ENCODE measurements around the gene GNAT2.

Gene GNAT2

GRCh38 chr1:109589177-109589576 is 30.2 kb downstream of the GNAT2 start:
- H3K9me3 Mint-ChIP-seq = no peaks in the 10 kb centered on the region
- no peaks in the 10 kb centered on the region for H3K27me3 Mint-ChIP-seq
- H3K4me3 Mint-ChIP-seq = no peak overlapping the region
- H3K27ac Mint-ChIP-seq = no peak overlapping the region
- no peaks in the 10 kb centered on the region for H3K4me1 Mint-ChIP-seq
- ATAC-seq (replicated peaks) (no peak), DNase-seq (no peak)
- H3K36me3 Mint-ChIP-seq = peaks cover 44 to 52% of the 10 kb centered on the region in 2 donors

DNA sequence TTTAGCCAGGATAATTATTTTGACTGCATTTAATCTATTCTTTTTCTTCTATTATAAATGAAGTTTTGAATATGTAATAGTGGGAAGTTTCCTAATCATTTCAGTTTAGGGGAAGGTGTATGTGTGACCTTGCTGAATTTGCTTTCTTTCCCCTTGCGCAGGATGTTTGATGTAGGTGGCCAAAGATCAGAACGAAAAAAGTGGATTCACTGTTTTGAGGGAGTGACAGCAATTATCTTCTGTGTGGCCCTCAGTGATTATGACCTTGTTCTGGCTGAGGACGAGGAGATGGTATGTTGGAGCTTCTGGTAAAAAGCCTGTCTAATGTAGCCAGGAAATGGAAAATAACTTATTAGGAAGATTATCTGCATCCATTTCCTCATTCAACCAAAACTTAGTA is 33.4 kb downstream of the GNAT2 start:
- H3K4me3 Mint-ChIP-seq = no peak overlapping the region
- no peaks in the 10 kb centered on the region for H3K9me3 Mint-ChIP-seq
- H3K27me3 Mint-ChIP-seq = no peaks in the 10 kb centered on the region
- ATAC-seq (replicated peaks) (no peak), DNase-seq (no peak)
- H3K4me1 Mint-ChIP-seq = no peaks in the 10 kb centered on the region
- H3K27ac Mint-ChIP-seq = no peak overlapping the region
- peaks cover 41 to 46% of the 10 kb centered on the region in 2 donors for H3K36me3 Mint-ChIP-seq

GRCh38 chr1:109584766-109585165 is 34.6 kb downstream of the GNAT2 start:
- Mint-ChIP-seq H3K36me3 (peaks cover 39 to 50% of the 10 kb centered on the region in 2 donors), H3K27me3 (no peaks in the 10 kb centered on the region), H3K27ac (no peak overlapping the region), H3K9me3 (no peaks in the 10 kb centered on the region), H3K4me1 (no peaks in the 10 kb centered on the region), H3K4me3 (no peak overlapping the region)
- no peak for DNase-seq
- no peak for ATAC-seq (replicated peaks)

- Mint-ChIP-seq H3K9me3 (no peaks in the 10 kb centered on the region), H3K27me3 (no peaks in the 10 kb centered on the region), H3K36me3 (peaks cover 24 to 43% of the 10 kb centered on the region in 2 donors), H3K4me3 (no peak overlapping the region), H3K4me1 (no peaks in the 10 kb centered on the region), H3K27ac (no peak overlapping the region)
- ATAC-seq (replicated peaks) (no peak), DNase-seq (no peak)
Measured at GRCh38 chr1:109582021-109582420, 37.4 kb downstream of the GNAT2 start.

DNA sequence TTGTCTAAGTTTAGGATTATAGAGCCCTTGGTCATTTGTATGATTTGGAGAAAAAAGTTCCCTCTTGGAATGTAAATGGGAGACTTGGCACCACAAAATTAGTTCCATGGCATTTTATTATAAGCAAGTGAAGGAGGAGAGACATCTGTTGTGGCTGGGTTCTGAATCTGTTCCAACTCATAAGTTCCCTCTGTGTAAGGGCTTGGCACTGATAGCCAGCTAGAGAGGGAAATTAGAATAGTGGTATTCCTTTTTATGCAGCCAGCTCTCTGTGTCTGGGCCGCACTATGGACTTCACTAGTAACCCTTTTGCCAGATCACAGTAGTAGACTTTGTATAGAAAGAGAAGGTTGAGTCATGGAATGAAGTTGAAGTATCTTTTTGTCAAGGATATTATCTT is 39.9 kb downstream of the GNAT2 start:
- Mint-ChIP-seq H3K36me3 (peaks cover 14 to 47% of the 10 kb centered on the region in 2 donors), H3K4me1 (peaks cover 2 to 12% of the 10 kb centered on the region in 2 donors)

GRCh38 chr1:109578947-109579443 is 40.4 kb downstream of the GNAT2 start:
- no peaks in the 10 kb centered on the region for H3K9me3 Mint-ChIP-seq
- H3K36me3 Mint-ChIP-seq = peaks cover 12 to 45% of the 10 kb centered on the region in 2 donors
- no peaks in the 10 kb centered on the region for H3K27me3 Mint-ChIP-seq
- H3K27ac Mint-ChIP-seq = no peak overlapping the region
- no peak overlapping the region for H3K4me3 Mint-ChIP-seq
- peaks cover 2 to 12% of the 10 kb centered on the region in 2 donors for H3K4me1 Mint-ChIP-seq
- ATAC-seq (replicated peaks) (no peak), DNase-seq (no peak)

More for the DNA sequence above, 39.9 kb downstream of the GNAT2 start:
- no peaks in the 10 kb centered on the region for H3K9me3 Mint-ChIP-seq
- ATAC-seq (replicated peaks) (no peak), DNase-seq (no peak)
- H3K4me3 Mint-ChIP-seq = no peak overlapping the region
- no peaks in the 10 kb centered on the region for H3K27me3 Mint-ChIP-seq
- no peak overlapping the region for H3K27ac Mint-ChIP-seq

GRCh38 chr1:109573785-109574184 is 45.6 kb downstream of the GNAT2 start:
- ATAC-seq (replicated peaks) (peak; percentile 57 to 67), DNase-seq (no peak)
- H3K4me3 Mint-ChIP-seq = no peak overlapping the region
- H3K4me1 Mint-ChIP-seq = peaks cover 10 to 31% of the 10 kb centered on the region in 2 donors
- H3K27me3 Mint-ChIP-seq = no peaks in the 10 kb centered on the region
- H3K9me3 Mint-ChIP-seq = no peaks in the 10 kb centered on the region
- H3K27ac Mint-ChIP-seq = peak overlapping the region; percentile 25
- H3K36me3 Mint-ChIP-seq = peaks cover 8 to 24% of the 10 kb centered on the region in 2 donors

DNA sequence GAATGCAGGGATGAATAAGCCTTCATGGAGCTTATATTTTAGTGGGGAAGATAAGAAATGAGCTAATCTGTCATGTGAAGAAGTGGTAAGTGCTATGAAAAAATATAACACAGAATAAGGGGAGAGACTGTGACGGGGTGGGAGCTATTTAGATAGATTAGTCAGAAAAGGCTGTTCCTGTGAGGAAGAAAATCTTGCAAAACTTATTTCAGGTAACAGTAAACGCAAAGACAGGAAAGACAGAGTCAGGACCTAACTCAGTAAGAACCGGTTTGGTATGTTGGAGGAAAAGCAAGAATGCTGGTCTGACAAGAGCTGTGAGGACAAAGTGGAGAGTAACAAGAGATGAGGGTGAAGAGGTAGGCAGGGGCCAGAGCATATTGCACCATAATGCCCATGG is 49.0 kb downstream of the GNAT2 start:
- Mint-ChIP-seq H3K9me3 (no peaks in the 10 kb centered on the region), H3K4me3 (no peak overlapping the region), H3K27me3 (no peaks in the 10 kb centered on the region), H3K36me3 (peaks cover 2 to 8% of the 10 kb centered on the region in 2 donors), H3K27ac (no peak overlapping the region), H3K4me1 (peaks cover 24 to 28% of the 10 kb centered on the region in 2 donors)
- ATAC-seq (replicated peaks) = no peak
- DNase-seq = no peak

GRCh38 chr1:109569323-109569722 is 50.1 kb downstream of the GNAT2 start:
- H3K27ac Mint-ChIP-seq = no peak overlapping the region
- peaks cover 26 to 37% of the 10 kb centered on the region in 2 donors for H3K4me1 Mint-ChIP-seq
- H3K9me3 Mint-ChIP-seq = no peaks in the 10 kb centered on the region
- peaks cover 5 to 7% of the 10 kb centered on the region in 2 donors for H3K36me3 Mint-ChIP-seq
- no peaks in the 10 kb centered on the region for H3K27me3 Mint-ChIP-seq
- no peak overlapping the region for H3K4me3 Mint-ChIP-seq
- ATAC-seq (replicated peaks) (no peak), DNase-seq (no peak)

GRCh38 chr1:109567877-109568672 is 51.3 kb downstream of the GNAT2 start:
- DNase-seq (no peak), ATAC-seq (replicated peaks) (no peak)
- H3K36me3 Mint-ChIP-seq = peaks cover 5 to 7% of the 10 kb centered on the region in 2 donors
- peaks cover 30 to 39% of the 10 kb centered on the region in 2 donors for H3K4me1 Mint-ChIP-seq
- H3K4me3 Mint-ChIP-seq = peak overlapping the region in 1 of 2 donors; percentile 23
- H3K9me3 Mint-ChIP-seq = no peaks in the 10 kb centered on the region
- H3K27me3 Mint-ChIP-seq = no peaks in the 10 kb centered on the region
- H3K27ac Mint-ChIP-seq = peak overlapping the region; percentile 9

DNA sequence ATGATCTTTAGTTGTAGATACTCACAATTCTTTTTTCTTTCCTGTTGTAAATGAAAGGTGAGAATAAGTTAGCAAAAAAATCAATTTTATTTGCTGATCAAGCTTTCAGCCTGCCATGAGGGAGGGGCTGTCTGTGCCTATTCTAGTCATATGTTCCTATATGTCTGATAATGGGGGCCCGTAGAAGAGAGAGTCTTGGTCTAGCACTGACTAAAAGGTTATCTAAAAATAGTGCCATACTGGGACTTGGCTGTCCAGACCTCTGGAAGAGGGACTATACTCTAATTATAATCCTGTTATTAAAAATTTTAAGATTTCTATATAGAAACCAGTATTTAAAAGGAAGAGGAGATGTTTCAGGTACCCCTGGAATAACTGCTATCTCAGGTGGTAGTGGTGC is 52.4 kb downstream of the GNAT2 start:
- H3K4me3 Mint-ChIP-seq = no peak overlapping the region
- peaks cover 22 to 36% of the 10 kb centered on the region in 2 donors for H3K4me1 Mint-ChIP-seq

GRCh38 chr1:109565241-109565640 is 54.2 kb downstream of the GNAT2 start:
- ATAC-seq (replicated peaks) = no peak
- no peaks in the 10 kb centered on the region for H3K9me3 Mint-ChIP-seq
- no peaks in the 10 kb centered on the region for H3K27me3 Mint-ChIP-seq
- peaks cover 28 to 54% of the 10 kb centered on the region in 2 donors for H3K4me1 Mint-ChIP-seq
- DNase-seq = no peak
- no peak overlapping the region for H3K27ac Mint-ChIP-seq
- peaks cover 5 to 7% of the 10 kb centered on the region in 2 donors for H3K36me3 Mint-ChIP-seq
- no peak overlapping the region for H3K4me3 Mint-ChIP-seq

More for the DNA sequence above, 52.4 kb downstream of the GNAT2 start:
- DNase-seq (no peak), ATAC-seq (replicated peaks) (no peak)
- Mint-ChIP-seq H3K27me3 (no peaks in the 10 kb centered on the region), H3K36me3 (peaks cover 5 to 7% of the 10 kb centered on the region in 2 donors), H3K9me3 (no peaks in the 10 kb centered on the region), H3K27ac (peak overlapping the region; percentile 10)

DNA sequence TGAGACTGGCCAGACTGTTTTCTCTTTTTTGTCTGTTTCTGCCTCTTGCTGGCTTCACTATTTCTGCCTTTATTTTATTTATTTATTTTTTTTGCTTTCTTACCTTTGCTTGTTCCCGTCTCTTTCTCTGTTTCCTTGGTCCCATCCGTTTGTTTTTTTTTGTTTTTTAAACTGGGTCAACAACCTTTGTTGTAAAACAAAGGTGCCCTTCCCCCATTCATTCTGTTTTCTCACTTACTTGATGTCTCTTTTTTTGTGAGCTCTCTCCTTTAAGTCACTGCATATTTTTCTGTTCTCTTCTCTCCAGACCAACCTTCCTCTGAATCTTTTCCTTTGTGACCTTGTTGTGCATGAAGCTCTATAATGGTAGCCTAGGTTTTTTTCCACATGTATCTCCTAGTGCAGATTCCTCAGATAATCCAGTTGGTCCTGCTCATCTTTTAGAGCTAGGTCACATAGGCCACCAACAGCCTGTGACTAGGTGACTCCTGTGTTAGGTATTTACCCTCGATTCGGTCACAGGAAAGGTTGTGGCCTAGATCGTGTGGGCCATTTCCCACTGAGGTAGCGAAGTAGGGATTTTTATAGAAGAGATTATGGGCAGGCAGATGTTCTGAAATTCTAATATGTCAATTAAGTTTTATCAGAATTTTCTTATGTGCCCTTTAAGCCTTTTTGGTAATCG is 55.1 kb downstream of the GNAT2 start:
- Mint-ChIP-seq H3K27ac (no peak overlapping the region), H3K9me3 (no peaks in the 10 kb centered on the region)
- ATAC-seq (replicated peaks) = no peak

GRCh38 chr1:109559995-109560394 is 59.4 kb downstream of the GNAT2 start:
- no peak for DNase-seq
- ATAC-seq (replicated peaks) = no peak
- Mint-ChIP-seq H3K27ac (no peak overlapping the region), H3K36me3 (peaks cover 6 to 15% of the 10 kb centered on the region in 2 donors), H3K4me3 (no peak overlapping the region), H3K27me3 (no peaks in the 10 kb centered on the region), H3K4me1 (peaks cover 38 to 84% of the 10 kb centered on the region in 2 donors), H3K9me3 (no peaks in the 10 kb centered on the region)

More for the DNA sequence above, 55.1 kb downstream of the GNAT2 start:
- Mint-ChIP-seq H3K4me3 (no peak overlapping the region), H3K4me1 (peaks cover 28 to 61% of the 10 kb centered on the region in 2 donors), H3K36me3 (peaks cover 5 to 7% of the 10 kb centered on the region in 2 donors), H3K27me3 (no peaks in the 10 kb centered on the region)
- DNase-seq = no peak
